GM18873 (cell line): ENCODE results near the gene HOOK2.
A peak's percentile ranks its signal among the peaks of the same experiment; 100 is the strongest.
"Not testable (repeated sequence)": the region's sequence is repeated elsewhere in the genome, so short reads cannot be mapped to it uniquely, and the experiment has no call there.

ENCODE experiments used
- ATAC-seq: cut with Tn5 transposase; IDR thresholded peaks from one replicate; pipeline ENCODE4 v1.9.1; 2021; ENCODE audit warnings: mild to moderate bottlenecking, moderate library complexity, moderate number of reproducible peaks; ENCODE audit not compliant: unreplicated experiment, low FRiP score

The HOOK2 gene

GRCh38 chr19:12756150-12756883 lies 19.0 kb downstream of the HOOK2 start:
- no peak for ATAC-seq

DNA sequence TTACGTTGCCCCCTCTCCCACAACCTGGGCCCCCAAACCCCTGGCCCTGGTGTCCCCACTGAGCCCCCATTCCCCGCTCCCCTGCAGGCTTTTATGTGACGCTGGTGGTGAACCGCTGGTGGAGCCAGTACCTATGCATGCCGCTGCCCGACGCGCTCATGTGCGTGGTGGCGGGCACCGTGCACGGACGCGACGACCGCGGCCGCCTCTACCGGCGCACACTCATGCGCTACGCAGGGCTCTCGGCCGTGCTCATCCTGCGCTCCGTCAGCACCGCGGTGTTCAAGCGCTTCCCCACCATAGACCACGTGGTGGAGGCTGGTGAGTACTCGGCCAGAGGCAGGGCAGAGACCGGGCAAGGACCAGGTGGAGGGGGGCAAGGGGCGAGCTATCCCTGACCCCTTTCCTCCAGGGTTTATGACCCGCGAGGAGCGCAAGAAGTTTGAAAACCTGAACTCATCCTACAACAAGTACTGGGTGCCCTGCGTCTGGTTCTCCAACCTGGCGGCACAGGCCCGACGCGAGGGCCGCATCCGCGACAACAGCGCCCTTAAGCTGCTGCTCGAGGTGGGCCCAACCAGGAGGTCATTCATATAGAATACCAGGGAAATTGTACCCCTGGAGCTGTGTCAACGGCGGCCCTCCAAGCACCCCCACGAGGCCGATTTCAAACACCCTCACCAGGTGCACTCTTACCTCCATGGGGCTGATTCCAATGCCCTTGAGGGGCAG lies 20.7 kb downstream of the HOOK2 start:
- ATAC-seq = no peak

- ATAC-seq = no peak
These were observed 23.1 kb downstream of the HOOK2 start for GRCh38 chr19:12752056-12752781.

DNA sequence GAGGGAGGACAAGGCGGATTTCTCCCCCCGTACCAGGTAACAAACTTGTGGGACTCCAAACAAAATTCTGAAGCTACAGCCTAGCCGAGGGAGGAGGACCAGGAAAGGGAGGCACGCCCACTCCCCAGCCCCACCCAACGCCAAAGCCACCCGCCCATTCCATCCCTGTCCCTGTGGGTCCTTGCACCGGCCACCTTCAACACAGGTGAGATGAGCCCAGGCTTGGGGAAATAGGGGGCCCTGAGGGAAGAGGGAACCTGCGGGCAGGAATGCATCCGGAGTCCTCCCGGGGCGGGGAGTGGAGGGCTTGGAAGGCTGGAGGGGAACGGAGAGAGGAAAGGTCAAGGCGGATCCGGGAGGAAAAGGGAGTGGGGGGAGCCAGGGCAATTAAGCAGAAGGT lies 23.7 kb downstream of the HOOK2 start, which contains the start of gene BEST2:
Gene BEST2 (plus strand): TSS at position 157 of the 400 bp plus-strand sequence. CDS start 802 bp downstream, outside the sequence.
- no peak for ATAC-seq

GRCh38 chr19:12750851-12751250 lies 24.5 kb downstream of the HOOK2 start:
- ATAC-seq = no peak

GRCh38 chr19:12749938-12750521 lies 25.3 kb downstream of the HOOK2 start:
- no peak for ATAC-seq

GRCh38 chr19:12748489-12748888 lies 26.9 kb downstream of the HOOK2 start:
- ATAC-seq = no peak

DNA sequence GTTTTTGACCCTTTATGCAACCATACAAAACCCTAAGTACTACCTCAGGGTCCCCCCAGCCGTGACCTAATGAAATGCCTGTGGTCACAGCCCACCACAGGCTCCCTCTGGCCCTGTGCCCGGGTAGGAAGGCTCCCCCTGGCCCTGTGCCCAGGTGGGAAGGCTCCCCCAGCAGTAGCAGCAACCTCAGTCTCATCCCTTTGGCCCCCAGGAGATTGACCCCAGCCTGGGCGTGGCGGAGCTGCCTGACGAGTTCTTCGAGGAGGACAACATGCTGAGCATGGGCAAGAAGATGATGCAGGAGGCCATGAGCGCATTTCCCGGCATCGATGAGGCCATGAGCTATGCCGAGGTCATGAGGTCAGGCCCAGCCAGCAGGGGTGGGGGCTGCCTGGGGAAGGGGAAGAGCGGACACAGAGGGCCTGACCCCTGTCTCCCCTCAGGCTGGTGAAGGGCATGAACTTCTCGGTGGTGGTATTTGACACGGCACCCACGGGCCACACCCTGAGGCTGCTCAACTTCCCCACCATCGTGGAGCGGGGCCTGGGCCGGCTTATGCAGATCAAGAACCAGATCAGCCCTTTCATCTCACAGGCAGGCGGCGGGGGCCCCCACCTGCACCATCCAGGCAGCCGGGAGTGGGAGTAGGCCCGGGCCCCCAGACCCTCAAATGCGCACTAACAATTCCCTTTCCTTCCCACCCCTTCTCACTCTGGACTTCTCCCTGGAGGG lies 30.0 kb downstream of the HOOK2 start:
- ATAC-seq = no peak

DNA sequence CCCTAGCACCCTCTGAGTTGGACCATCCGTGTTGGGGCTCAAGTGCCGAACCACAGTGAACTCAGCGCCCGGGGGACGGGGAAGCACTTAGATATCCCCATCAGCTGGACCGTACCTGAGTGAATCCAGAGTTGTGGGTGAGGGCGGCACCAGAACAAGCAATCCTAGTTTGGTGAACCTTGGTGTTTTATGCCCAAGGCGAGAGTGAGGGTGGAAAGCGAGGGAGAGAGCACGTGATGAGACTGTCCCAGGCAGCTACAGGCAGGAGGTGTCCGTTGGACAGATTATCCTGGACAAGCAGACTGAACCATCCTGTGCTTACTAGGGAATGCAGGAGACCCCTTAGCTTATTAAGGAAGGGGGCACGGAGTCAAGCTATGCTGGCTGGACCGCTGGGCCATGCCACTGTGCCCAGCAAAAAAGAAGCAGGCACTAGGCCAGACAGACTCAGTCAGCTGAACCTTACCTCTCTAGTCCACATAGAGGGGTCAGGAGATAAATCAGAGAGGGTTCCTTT lies 37.5 kb downstream of the HOOK2 start:
- no peak for ATAC-seq

GRCh38 chr19:12736995-12737834 lies 38.1 kb downstream of the HOOK2 start, which contains the start of gene GET3:
Gene GET3, plus strand, starts transcription at chr19:12737497. Its CDS starts 9 bp downstream, at chr19:12737506.
- peak; percentile 65 for ATAC-seq

DNA sequence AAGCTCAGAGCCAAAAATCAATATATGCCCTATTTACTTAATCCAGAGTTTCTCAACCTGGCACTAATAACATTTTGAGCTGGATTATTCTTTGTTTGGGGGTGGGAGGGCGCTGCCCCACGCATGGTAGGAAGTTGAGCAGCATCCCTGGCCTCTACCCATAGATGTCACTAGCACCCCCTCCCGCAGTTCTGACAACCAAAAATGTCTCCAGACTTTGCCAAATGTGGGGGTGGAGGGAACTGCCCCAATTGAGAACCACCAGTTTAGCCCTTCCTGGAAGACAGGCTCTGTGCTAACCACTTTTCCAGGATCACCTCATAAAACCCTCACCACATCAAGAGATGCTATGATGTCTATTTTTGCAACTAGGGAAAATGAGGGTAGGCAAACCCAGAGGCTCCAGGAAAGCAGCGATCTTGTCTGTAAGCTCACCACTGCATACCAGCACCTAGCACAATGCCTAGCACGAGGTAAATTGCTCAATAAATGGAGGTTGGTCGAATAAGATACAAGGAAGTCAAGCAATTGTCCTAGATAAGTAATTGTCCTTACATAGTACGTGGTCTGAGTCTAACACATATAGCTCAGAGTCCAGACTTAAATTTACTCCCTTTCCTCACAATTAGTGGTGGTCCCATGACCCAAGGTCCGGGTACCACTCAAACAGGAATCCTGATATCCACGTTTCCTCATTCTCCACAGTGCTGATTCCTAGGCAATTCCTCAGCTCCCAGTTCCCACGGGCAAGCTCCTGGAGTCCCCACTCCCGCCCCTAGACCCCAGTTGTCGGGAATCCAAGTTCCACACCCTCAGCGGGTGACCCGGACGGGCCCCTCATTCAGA lies 41.8 kb downstream of the HOOK2 start:
- no peak for ATAC-seq

GRCh38 chr19:12731337-12731736 lies 44.0 kb downstream of the HOOK2 start:
- ATAC-seq = no peak

DNA sequence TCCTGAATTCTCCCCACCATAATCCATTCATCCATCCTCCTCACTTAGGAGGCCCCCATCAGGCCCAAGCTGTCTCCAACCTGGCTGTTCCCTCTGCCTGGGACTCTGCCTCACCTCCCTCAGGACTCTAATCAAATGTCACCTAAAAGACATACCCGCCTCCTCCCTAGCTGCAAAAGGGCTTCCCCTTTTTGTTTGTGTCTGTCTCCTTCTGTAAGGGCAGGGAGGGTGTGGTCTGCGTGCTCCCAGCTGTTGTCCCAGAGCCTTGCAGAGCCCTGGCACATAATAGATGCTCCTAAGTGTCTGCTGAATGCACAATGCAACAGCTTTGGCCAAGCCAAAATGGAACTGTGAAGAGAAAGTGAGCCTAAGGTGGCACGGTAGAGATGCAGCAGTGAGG lies 45.3 kb downstream of the HOOK2 start:
- ATAC-seq = no peak

DNA sequence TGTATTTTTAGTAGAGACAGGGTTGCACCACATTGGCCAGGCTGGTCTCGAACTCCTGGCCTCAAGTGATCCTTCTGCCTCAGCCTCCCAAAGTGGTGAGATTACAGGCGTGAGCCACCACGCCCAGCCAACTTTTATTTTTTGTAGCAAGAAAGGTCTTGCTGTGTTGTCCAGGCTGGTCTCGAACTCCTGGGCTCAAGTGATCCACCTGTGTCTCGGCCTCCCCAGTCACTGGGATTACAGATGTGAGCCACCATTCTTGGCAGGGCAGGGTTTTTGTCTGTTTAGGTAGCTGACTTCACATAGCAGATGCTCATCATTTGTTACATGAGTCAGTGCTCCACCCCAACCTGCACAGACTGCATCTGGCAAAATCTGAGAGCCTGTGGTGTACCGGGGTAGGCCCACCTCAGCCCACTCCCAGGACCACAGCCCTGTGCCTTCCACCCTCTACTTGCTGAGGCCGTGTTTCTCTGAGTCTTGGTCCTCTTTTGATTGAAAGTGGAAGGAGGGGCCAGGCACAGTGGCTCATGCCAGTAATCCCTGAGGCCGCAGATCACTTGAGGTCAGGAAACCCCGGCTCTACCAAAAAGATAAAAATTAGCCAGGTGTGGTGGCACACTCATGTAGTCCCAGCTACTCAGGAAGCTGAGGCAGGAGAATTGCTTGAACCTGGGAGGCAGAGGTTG lies 47.5 kb downstream of the HOOK2 start:
- ATAC-seq = no peak

DNA sequence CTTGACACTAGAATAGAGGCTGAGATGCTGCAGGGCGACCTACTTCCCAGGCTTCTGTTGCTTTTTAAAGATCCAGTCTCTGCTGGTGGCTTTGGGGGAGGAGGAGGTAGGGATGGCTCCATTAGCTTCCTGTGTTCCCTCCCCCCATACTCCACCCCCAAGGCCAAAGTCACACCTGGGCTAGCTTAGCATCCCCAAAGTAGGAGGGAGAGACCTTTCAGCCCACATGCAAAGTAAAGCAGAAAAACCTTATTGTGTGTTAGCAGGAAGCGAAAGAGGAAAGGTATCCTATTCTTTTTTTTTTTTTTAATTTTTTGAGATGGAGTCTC lies 48.4 kb downstream of the HOOK2 start:
- ATAC-seq = no peak

- not testable (repeated sequence) for ATAC-seq
These were observed 49.7 kb downstream of the HOOK2 start for GRCh38 chr19:12725612-12726011.

- no peak for ATAC-seq
These were observed 51.5 kb downstream of the HOOK2 start, which contains the start of gene TNPO2 for GRCh38 chr19:12723641-12724426. Gene TNPO2, minus strand, starts transcription at chr19:12723932. Its CDS starts 2,955 bp downstream, at chr19:12720977.
